Subcutaneous adipose tissue (tissue), 4 donors: ENCODE results near the gene SLC1A1. TPM values are rescaled to one million over a fixed set of nuclear protein-coding genes. Genes with fewer than 3 reads are reported as not detected.

Source experiments
- CTCF ChIP-seq: fragments of 450-650 bp; IDR thresholded peaks from one replicate; pipeline ENCODE4 v1.5.1; 2016; ENCODE audit warnings: low read depth, mild to moderate bottlenecking, control low read depth, antibody characterized with exemption, moderate library complexity
- total RNA-seq, 4 donors: library from RNA; depleted of rRNA; stranded (reverse); fragments of >200 nt; gene quantifications; one replicate each; pipeline ENCODE4 v1.1.0, GENCODE V29; 2016

SLC1A1 gene
- total RNA-seq, 4 donors from 2014 or later: 4.4 to 7.5 (median 5.8) TPM

GRCh38 chr9:4548811-4549725 lies 58.8 kb downstream of the SLC1A1 start:
- no peak for TF ChIP-seq CTCF

- no peak for TF ChIP-seq CTCF
Observed at GRCh38 chr9:4549751-4550295, 59.6 kb downstream of the SLC1A1 start.

GRCh38 chr9:4550777-4551484 lies 60.7 kb downstream of the SLC1A1 start:
- TF ChIP-seq CTCF: no peak

- no peak for TF ChIP-seq CTCF
Observed at GRCh38 chr9:4553951-4554381, 63.7 kb downstream of the SLC1A1 start.

GRCh38 chr9:4555236-4555635 lies 65.0 kb downstream of the SLC1A1 start:
- TF ChIP-seq CTCF: no peak

- no peak for TF ChIP-seq CTCF
Observed at GRCh38 chr9:4558371-4558998, 68.2 kb downstream of the SLC1A1 start.
